Fibroblast of gingiva (primary cell): Measurements from ENCODE around the gene DNAH9.

ENCODE experiments used
- DNase-seq: peaks from one replicate; pipeline ENCODE4 v3.0.0-alpha.2; 2011; ENCODE audit warnings: low read depth

The DNAH9 gene

DNA sequence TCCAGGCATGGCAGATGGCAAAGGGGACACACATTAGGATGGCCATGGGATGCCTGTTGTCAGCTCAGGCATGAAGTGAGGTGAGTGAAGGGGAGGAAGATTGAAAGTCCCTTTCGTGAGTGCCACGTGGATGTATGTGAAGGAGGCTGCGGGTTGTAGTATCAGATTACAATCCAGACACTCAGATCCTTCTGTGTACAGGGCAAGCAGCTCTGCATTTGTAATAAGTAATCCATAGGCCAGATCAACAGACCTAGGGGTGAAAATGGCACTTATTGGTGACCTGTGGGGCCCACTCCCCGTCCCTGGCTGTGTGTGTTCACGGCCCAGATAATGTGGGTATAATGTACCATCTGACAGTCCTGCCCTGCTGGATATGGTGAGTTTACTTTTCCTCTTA, 159.5 kb downstream of the DNAH9 start:
- DNase-seq = no peak

DNA sequence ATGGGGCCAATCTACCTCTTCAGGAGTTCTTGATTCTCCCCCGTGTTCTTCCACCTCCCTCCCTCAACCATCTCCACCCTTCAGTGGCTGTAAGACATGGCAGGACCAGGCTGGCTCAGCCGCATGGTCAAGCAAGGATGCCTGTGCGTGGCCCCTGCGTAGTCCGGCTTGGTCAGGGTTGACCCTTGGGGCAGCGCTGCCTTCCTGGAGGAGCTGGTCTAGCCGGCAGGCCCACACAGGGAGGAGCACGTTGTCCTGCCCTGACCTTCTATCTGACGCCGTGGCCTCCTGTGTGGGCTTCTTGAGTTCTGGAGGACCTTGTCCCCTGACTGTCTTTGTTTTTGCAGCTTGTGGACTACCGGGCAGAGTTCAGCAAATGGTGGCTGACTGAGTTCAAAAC, 169.8 kb downstream of the DNAH9 start:
- no peak for DNase-seq

DNA sequence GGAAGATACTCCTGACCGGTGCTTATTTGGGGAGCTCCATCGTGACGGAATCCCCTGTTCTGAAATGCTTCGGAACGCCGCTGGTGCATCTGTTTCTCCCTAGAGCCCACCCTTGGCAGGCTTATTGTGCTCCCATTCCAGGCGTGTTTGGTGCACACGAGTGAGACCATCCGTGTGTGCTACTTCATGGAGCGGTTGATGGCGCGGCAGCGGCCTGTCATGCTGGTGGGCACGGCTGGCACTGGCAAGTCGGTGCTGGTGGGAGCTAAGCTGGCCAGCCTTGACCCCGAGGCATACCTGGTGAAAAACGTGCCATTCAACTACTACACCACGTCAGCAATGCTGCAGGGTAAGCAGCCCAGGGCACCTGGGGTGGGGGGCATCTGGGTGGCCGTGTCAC, 170.7 kb downstream of the DNAH9 start:
- no peak for DNase-seq

DNA sequence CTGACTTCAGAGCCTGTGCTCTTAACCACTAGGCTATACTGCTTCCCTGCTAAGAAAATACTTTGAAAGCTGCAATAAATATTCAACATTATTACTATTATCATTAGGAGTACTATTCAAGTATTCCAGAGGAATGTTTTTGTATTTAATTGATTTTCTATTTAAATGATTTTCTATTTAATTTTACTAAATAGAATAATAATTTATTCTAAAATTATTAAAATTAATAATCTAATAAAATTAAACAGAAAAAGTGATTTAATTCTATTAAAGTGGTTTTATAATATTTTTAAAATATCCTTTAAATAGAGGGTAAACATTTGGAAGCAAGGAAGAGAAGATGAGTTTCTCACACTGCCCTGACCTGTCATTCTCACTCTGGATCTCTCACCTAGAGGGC, 173.8 kb downstream of the DNAH9 start:
- DNase-seq = no peak

DNA sequence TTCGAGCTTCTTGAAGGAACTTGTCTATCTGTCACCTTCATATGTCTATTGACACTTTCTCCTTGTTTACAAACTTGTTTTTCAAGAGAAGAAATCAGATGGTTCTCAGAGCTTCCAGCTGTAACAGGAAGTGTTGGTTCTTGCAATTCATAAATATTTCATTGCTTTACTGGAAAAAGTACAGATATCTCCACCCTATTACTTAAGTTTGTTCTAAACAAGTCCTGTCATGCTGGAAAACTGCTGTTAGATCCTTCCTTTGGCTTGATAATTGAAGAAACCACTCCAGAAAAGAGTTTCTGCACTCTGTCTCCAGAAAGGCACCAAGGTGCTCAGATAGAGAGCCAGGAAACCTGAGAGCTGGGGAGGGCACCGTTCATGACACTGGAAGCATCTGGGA, 181.6 kb downstream of the DNAH9 start:
- DNase-seq = no peak

DNA sequence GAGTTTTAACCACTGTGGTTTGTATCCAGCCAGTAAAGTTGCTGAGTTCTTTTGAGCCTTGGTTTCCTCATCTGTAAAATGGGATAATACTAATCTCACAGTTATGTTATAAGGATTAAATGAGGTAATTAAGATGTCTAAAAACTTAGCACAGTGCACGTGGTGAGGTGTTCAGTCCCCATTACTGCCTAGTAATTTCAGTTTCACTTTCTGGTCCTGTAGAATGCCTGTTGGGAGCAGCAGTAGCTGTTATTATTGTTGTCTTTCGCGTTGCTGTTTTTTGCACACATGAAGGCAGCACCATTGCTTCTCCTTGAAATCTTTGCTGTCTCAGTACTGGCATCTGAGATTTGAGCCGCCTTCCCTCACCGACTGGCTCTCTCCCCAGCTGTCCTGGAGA, 182.4 kb downstream of the DNAH9 start:
- DNase-seq = no peak

DNA sequence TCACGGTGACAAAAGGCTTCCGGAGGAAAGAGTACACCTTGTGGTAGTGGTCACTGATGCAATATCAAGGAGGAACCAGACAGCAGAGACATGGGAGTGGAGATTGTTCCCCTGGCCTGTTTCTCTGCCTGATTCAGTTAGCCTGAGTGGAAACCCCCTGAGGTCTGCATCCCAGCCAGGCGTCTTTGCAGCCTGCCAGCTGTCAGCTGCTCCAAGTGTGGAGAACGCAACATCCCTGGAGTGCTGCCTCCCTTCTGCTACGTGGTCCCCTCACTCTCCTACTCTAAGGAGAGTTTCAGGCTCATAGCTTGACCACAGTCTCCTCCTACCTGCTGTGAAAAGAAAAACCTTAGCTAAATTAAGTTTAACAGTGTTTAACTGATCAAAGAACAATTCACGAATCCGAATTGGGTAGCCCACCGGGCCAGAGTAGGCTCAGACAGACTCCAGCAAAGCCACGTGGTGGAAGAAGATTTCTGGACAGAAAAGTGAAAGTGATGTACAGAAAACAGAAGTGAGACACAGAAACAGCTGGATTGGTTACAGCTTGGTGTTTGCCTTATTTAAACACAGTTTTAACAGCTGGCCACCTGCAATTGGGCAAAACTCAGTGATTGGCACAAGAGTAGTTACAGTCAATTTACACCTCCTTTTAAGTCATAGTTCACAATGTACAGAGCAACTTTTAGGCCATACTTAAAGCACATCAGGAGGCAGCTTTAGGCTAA, 188.6 kb downstream of the DNAH9 start:
- no peak for DNase-seq

DNA sequence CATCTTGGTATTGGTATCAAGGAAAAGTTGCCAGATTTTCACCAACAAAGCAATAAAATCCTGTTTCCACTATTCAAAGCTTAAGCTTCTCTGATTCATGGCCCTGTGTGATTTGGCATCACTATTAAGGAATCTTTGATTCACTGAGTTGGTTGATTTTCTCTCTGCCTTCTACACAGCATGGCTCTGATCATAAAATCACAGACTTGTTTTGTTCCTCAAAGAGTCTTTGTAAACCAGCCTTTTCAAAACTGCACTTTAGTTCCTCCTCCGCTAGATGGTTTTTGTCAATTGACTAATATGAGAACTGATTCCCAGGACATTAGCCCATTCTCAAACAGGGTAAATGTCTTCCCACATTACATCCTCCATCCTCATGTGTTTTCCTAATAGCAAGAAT, 197.6 kb downstream of the DNAH9 start:
- no peak for DNase-seq

DNA sequence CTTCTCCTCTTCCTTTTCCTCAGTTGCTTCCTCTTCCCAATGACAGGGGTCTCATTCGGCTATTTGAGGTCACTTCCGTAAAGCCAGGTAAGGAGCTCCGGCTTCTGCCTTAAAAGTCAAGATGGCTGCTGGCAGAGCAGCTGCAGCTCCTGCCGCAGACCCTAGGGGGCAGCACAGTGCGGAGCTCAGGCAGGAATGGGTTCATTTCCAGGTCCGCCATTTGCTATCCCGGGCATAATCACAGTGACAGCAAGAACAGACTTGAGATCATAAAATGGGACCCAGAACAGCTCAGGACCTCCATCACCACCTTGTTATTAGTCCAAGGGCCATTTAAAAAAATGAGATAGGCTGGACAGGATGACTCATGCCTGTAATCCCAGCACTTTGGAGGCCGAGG, 199.5 kb downstream of the DNAH9 start:
- DNase-seq = no peak

DNA sequence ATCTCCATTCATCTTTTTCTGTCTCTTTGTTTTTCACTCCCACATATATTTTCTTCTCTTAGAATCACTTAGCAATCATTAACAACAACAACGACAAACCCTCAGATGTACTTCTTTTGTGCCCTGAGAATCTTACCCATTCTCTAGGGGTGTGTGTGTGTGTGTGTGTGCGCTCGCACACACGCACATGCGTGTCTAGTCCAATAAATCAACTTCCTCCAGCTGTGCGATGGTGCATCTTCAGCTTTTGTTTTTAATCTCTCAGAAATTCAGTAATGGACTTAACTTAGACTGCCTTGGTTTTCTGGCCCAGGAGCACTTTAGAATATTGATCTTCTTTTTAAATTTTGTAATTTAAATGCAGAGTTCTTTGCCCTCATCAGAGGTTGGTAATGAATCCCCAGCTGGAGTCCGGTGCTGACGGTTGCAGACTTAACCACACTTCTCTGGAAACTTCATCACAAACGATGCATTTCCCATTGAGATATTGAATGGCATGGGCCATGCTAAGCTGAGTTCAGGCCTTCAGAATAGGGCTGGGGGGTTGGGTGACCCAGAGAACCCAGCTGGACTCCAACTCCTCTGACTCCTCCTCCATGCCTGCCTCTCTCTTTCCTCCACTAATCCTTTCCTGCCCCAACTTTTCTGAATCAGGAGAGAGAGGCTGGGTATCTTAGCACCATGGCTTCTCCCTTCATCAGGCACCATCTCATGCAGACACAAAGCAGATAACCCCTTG, 205.1 kb downstream of the DNAH9 start:
- DNase-seq = no peak

DNA sequence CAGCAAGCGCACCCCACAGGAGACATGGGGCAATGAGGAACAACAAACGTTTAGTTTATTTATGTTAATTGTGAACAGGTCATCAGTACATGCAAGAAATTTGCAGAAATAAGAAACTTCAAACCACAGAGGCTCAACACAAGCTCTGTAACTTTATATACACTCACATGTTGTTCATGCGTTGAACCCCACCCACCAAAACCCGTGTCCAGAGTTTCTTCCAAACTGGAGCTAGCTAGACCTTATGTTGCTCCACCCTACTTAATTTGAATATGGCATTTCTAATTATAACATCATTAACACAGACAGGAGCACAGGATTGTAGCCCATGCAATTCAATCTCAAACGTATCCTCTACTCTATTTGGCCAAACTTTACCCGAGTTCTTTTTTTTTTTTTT, 206.9 kb downstream of the DNAH9 start:
- no peak for DNase-seq

DNA sequence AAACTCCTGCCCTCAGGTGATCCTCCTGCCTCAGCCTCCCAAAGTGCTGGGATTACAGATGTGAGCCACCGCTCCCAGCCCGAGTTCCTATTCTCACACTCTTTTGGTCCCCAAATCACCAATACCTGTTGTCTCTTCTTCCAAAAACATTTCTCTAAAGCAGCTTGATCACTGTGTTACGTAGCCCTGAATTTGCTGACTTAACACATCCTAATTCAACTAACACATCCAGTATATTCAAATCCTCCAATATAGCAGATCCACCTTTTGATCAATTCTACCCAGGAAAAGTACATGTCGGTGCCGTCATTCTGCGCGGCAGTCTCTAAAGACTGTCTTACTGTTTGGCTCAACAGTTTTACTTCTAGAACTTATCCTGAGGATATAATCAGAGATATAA, 207.7 kb downstream of the DNAH9 start:
- DNase-seq = no peak

DNA sequence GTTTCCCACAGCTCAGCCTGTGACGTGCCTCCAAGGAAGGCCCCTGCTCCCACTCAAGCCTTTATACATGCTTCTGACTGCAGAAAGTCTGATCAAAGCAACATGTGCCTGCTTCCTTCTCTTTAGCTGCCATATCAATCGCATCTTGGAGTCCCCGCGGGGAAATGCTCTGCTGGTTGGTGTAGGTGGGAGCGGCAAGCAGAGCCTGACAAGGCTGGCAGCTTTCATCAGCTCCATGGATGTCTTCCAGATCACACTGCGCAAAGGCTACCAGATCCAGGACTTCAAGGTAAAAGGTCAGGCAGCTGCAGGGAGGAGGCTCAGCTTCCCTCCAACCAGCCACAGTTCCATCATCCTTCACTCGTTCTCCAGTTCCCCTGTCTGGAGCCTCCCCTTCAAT, 209.3 kb downstream of the DNAH9 start:
- no peak for DNase-seq

DNA sequence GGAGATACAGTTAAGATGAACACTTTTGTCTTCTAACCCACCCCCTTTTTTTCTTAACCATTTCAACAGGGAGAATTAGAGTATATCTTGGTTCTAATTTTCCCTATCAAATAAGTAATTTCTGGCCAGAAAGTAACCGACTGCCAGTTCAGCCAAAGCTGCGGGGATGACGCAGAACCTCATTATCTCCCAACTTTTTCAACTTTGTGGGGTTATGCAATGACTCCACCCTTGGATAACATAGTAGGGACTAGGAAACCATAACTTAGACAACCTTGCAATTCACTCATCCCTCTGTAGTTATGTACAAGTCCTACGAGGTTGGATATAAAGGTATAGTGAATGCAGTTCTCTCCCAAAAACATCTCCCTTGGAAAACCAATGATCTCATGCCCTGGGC, 215.0 kb downstream of the DNAH9 start:
- DNase-seq = no peak

DNA sequence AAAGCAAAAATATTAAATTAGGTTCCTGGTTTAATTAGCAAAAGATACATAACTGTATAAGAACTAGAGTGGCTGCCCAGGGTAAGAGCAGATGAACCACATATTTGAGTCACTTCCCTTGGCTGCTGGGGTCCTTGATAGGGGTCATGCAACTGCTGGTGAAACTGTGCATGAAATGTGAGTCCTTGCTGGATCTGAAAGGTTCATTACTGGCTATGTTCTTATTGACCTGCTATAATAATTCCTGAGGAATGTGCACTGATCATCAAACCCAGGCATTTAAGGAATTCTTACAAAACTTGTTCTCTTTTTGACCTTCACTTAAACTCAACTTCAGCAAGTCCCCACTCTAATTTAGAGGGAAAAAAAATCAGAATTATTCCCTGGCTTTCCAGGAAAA, 215.6 kb downstream of the DNAH9 start:
- no peak for DNase-seq

DNA sequence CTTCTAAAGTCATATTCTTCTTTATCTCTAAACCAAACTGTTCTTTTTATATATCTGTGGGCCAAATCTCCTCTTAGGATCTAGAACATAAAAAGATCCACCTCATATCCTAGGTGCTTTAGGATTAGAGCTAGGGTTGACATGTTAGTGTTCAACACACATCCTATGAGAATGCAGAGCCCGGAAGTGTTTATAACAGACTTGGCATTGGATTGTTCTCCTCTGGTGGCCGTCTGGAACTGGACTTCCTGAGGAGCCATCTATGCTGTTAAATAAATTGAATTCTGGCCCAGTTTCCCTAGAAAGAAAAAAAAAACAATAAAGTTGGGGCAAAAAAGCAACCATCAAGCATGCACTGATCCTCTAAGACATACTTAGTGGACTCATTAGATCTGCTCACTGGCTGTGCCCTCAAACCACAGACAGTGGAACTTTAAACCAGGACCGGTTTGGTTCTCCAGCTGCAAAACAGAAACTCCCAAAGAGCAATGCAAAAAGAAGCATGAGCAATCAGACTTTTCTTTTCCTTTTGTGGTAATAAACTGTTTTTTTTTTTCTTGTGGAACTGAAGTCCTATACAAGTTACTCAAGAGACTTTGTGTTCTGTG, 216.5 kb downstream of the DNAH9 start:
- no peak for DNase-seq

DNA sequence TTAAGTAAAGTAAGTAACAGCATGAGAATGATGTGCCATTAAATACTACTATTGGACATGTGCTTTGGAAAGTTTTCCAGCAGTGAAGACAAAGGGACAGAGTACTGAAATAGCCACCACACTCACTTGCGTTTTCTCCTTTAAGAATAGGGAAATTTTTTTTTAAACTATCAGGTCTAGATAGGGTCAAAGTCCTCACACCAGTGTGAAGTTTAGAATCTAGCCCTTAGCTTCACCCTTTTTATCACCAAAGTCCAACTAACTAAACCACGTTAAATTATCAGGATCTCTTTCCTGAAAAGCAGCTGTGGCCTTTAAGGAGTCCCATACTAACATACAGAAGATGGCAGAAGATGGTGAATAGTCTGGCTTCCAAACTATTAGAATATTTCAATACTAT, 218.1 kb downstream of the DNAH9 start:
- no peak for DNase-seq

DNA sequence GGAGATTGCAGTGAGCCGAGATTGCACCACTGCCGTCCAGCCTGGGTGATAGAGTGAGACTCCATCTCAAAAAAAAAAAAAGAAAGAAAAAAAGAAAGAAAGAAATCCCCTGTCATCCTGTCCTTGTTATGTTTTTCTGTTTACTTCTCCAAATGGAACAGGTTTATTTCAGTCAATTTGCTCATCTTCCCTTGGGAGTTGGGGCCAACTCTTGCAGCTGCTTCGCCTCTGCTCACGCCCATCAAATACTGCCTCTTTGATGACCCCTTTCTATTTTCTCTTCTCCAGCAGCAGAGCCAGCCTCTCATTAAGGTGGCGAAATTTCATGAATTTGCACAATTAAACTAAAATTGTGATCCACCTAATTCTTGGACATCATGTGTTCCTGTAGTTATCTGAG, 225.6 kb downstream of the DNAH9 start:
- no peak for DNase-seq

DNA sequence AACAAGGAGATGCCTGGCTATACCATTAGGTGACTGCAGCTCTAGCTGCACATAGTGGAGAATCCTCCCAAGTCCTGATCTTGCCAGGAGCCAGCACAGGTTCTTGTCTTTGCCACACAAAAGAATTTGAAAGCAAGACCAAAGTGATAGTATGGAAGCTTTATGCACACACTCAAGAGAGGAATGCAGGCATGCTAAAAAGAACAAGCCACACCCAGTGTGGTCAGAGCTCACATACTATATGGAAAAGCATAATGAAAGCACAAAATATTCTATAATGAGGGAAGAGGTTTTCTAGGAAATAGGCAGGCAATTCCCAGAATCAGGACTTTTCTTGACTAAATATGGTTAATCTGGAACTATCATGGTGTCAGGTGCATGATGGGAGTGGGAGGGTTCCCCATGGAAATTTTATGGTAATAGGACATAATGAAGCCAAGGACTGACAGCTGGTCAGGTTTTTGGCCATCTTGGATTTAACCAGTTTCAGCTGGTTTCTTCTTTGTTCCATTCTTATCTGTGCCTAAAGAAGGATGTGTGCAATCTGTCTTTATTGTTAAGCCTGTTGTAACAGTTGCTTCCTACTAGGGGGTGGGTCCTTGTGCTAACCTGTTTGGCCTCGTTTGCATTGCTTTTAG, 227.4 kb downstream of the DNAH9 start:
- DNase-seq = no peak

DNA sequence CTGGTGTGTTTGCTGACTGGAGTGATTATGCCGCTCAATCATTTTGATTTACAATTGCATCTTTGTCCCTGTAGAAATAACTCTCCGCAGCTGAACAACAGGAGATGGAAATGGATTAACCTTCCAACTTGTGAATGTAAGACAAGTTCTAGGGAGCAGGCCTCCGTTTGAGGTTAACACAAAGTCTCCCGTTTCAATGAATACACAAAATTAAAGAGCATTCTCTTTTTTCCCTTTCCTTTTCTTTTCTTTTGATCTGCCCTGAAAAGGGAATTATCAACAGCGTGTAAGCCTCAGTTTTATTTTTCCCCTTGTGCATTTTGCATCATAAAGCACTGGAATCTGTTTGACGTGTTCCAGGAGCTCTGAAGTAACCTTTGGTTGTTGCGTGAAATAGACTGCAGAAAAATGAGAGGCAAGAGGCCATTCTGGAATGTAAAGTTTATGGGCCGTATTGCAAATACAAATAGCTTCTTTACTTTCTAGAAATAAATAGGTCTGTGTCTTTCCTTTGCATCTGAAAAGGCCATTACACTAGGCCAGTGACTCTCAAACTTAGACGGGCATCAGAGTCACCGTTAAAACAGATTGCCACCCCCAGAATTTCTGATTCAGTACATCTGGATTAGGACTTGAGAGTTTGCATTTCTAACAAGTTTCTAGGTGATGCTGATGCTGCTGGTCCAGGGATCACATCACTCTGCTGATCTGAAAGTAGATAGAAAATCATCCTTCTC, 234.3 kb downstream of the DNAH9 start:
- no peak for DNase-seq

DNA sequence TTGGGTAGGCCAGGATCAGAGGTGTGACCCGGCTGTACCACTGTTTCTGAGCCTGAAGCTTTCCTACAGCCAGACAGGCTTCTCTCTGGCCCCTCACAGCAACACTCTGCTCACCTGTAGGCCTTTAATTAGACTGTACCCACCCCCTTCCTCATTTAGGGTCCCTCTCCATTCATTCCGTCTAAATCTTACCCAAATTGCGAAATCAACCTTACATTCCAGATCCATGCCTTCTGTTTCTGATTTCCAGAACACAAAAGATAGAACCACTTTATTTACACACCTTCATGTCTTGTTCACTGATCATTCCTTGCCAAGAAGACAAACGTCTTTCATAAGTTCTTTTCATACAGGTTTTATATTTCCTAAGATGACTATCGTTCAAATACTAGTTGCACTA, 238.2 kb downstream of the DNAH9 start:
- no peak for DNase-seq

DNA sequence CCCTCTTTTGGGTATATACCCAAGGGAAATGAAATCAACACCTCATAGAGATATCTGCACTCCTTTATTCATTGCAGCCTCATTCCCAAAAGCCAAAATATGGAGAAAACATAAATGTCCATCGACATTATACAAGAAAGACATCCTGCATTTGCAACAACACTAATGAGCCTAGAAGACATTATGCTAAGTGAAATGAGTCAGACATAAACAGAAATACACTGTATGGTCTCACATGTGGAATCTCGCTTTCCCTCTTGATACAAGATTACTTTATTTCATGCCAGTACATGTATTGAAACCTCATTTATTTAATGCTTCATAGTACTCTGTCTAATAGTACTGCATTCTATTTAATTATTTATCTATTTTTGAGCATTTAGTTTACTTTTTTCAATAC, 241.8 kb downstream of the DNAH9 start:
- DNase-seq = no peak
